ENCODE data around the gene ASTN2. TPM values are rescaled to one million over a fixed set of nuclear protein-coding genes. Genes with fewer than 3 reads are reported as not detected.
"Not testable (repeated sequence)": the region's sequence is repeated elsewhere in the genome, so short reads cannot be mapped to it uniquely, and the experiment has no call there.

Gene ASTN2
- total RNA-seq, 1 donor from 2014 or later = 2.1 TPM

DNA sequence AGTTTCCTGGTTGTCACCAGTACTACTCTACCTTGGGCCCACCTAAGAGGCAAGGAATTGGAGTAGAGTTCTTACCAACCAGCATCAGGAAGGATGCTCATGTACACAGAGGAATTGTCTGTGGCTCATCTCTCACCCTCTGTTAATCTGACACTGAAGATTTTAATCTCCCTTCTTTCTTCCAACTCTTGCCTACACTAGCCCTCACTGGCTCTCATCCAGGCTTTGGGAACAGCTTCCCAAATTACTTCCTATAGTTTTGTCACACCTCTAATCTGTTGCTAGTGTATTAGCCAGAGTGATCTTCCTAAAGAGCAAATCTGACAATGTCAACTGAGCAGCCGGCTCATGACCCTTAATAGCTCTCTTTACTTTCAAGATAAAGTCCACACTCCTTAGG, 946.5 kb downstream of the ASTN2 start:
- no peak for DNase-seq (ENCODE audit: low read depth, low spot score)

DNA sequence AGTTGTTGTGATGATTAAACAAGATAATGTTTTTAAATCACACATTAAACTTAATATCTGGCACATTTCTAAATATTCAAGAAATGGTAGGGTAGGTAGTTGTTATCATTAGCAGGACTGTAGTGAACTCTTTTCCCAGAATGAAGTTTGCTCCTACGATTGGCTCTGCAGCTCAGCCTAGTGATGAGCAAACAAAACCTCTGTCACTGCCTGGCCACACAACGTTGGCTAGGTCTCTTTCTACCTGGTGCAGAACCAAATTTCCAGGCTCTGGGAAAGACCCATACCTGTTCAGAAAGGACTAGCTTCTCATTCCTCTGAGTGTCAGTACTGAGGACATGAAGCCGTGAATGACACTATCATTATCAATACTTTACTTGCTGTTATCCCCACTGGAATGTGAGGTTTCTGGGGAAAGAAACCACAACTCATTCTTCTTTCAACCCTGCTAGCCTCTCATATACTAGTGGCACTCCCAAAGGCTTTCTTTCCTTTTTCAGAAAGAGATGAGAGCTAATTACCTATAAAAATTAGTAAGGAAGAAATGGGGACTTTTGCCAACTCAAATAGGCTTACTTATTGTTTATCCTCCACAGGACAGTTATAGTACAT, 947.0 kb downstream of the ASTN2 start:
- DNase-seq (ENCODE audit: low read depth, low spot score) = no peak

DNA sequence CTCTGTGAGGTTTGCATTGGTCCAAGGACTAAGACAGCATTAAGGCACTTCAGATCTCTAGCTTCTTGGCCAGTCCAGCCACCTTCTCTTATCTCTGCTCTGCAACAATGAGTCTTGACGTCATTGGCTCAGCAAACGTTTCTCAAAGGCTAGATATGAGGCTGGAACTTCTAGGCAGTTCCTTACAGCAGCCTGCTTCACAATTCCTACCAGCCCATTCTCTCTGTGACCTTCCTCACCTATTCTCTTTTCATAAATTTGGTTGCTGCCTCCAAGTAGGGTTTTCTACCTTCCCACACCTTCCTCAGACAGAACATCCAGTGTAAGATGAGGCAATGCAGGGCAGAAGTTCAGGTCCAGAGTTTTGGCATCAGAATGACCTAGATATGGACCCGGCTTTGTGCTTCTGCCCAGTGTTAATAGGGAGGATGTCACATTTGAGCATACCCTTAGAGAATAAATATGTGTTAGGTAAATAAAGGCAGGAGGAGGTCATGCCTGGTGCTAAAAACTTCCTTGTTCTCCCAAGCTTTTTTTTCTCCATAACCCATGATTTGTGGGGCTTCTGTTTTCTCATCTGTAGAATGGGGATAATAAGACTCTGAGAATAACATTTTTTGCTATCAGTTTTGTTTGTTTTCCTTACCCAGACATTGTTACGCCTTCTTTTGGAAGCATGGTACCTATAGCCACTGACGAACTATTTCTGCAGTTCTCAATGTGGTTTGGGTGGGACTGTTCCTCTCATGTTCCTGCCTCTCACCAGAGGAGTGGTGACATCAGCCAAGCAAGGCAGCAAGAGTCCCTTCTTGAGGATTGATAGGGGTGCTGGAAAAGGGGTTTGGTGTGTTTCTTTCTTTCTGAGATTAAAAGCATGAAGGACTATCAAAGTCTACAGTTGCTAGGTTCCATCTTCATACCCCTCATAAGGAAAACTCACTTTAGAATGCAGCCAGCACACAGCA, 948.3 kb downstream of the ASTN2 start:
- no peak for DNase-seq (ENCODE audit: low read depth, low spot score)

DNA sequence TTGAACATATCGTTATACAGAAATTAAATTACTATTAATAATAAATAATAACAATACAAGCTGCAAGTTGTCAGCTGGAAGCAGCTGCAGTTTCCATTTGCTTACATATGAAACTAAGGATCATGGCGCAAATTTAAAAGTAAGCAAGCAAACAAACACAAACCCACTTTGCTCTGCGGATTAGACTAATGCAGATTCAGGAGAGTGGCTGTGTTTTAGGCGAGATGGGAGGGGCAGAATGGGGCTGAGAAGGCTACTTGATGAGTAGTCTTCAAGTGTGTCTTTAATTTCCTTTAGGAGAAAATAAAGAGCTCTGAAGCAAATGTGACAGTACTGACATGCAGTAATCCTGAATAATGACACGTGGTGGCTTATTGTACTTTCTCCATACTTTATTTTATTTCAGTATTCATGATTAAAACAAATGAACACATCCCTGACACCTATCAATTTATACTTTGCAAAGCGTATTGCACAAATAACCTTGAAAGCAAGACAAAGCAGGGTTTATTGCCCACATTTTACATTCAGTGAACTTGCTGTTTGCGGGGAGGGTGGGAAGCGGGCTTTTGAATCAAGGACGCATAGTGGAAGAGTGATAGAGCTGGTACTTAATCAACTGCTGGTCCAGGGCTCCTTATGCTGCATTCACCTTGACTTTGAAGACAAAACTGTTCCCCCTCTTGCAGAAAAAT, 949.1 kb downstream of the ASTN2 start:
- DNase-seq (ENCODE audit: low read depth, low spot score) = no peak

DNA sequence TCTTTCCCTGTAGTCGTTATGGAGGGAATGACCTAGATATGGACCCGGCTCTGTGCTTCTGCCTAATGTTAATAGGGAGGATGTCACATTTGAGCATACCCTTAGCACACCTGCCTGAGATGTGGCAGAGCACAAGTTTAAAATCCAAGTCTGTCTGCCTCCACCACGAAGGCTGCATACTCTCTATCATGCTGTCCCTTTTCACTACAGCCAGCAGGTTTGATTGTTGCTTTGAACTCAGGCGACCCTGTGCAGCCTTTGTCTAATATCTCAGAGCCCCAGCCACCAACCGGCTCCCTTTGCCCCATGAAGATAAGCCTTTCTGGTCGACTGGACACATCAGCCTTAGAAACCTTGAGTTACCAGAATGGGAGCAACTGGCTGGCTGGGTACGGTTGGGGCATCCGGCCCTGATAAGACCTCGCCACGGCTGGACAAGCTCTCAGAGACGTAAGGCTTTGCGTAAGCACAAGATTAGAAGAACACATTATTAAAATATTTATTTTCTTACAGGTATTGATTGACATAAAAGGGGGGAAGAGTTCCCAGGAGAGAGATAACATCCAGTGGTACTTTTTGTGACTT, 949.8 kb downstream of the ASTN2 start:
- DNase-seq (ENCODE audit: low read depth, low spot score) = no peak

DNA sequence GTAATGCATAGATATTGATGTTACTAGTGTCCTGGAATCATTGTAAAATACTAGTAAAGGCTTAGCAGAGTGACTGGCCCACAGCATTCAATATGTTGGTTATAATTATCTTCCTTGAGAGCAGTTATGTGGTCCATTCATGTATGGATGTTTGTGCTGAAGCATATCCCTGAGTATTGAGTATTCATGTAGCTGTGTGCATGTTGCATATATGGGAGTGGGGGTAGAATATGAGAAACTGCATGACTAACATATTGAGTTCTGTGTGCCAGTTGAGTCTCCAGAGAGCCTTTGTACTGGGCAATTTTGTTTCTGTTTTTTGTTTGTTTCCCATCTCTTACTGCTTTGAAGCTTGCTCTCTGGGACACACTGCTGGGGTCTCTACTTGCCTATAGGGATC, 950.4 kb downstream of the ASTN2 start:
- DNase-seq (ENCODE audit: low read depth, low spot score) = no peak

DNA sequence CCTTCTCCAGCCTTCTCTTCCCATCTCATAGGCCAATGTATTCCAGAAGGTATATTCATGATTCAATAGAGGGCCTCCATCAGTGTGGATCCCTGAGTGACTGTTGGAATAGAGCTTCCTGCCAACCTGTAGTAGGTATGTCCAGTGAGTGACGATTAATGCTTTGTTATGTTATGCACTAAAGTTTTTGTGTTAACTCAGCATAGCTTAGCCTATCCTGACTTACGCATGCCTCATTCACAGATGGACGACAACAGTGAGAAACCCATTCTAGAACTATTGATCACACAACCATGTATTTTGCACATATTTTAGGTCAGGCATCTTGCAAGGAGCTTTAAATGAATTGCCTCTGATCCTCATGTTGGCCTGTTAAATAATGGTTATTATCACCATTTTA, 953.2 kb downstream of the ASTN2 start:
- no peak for DNase-seq (ENCODE audit: low read depth, low spot score)

DNA sequence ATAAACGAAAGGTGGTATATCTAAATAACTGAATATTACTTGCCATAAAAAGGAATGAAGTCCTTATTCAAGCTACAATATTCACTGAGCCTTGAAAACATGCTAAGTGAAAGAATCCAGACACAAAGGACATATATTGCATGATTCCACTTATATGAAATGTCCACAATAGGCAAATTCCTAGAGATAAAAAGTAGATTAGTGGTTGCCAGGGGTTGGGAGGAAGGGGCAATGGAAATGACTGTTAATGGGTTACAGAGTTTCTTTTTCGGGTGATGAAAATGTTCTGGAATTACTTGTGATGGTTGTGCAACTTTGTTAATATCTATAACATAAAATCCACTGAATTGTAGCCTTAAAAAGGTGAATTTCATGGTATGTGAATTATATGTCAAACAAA, 954.8 kb downstream of the ASTN2 start:
- DNase-seq (ENCODE audit: low read depth, low spot score) = no peak

DNA sequence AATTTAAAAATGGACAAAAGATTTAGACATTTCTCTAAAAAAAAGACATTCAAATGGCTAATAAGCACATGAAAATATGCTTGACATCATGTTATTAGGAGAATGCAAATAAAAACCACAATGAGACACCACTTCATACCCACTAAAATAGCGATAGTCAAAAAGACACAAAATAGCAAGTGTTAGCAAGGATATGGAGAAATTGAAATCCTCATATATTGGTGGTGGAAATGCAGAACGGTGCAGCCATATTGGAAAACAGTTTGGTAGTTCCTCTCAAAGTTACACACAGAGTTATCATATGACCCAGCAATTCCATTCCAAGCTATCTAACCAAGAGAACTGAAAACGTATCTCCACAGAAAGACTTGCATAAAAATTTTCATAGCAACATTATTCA, 955.3 kb downstream of the ASTN2 start:
- no peak for DNase-seq (ENCODE audit: low read depth, low spot score)

DNA sequence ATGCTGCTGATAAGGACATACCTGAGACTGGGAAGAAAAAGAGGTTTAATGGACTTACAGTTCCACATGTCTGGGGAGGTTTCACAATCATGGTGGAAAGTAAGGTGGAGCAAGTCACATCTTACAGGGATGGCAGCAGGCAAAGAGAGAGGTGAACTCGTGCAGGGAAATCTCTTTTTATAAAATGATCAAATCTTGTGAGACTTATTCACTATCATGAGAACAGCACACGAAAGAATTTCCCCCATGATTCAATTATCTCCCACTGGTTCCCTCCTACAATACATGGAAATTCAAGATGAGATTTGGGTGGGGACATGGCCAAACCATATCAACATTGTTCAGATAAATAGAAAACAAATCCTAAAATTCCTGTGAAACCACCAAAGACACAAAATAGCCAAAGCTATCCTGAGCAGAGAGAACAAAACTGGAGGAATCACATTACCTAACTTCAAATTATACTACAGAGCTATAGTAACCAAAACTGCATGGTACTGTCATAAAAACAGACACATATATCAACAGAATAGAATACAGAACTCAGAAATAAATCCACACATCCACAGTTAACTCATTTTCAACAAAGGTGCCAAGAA, 958.3 kb downstream of the ASTN2 start:
- DNase-seq (ENCODE audit: low read depth, low spot score) = no peak

DNA sequence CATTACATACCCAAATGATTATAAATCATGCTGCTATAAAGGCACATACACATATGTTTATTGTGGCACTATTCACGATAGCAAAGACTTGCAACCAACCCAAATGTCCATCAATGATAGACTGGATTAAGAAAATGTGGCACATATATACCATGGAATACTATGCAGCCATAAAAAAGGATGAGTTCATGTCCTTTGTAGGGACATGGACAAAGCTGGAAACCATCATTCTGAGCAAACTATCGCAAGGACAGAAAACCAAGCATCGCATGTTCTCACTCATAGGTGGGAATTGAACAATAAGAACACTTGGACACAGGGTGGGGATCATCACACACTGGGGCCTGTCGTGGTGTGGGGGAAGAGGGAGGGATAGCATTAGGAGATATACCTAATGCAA, 960.3 kb downstream of the ASTN2 start:
- not testable (repeated sequence) for DNase-seq (ENCODE audit: low read depth, low spot score)

DNA sequence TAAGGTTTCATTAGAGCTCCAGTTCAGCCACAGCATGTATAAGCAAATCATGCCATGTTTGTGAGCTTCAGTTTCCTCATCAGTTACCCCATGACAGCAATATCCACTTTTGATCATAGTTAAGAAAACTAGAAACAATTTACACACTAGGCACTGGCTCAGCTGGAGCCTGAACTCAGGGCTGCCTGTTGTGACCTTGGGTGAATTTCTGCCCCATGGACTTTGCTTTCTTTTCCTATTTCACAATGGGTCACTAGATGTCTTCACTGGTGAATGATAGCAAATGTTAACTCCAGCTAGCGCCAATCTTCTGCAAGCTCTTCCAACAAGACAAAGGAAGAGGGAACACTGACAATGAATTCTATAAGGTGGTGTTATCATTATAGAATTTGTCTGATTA, 961.1 kb downstream of the ASTN2 start:
- DNase-seq (ENCODE audit: low read depth, low spot score) = no peak

DNA sequence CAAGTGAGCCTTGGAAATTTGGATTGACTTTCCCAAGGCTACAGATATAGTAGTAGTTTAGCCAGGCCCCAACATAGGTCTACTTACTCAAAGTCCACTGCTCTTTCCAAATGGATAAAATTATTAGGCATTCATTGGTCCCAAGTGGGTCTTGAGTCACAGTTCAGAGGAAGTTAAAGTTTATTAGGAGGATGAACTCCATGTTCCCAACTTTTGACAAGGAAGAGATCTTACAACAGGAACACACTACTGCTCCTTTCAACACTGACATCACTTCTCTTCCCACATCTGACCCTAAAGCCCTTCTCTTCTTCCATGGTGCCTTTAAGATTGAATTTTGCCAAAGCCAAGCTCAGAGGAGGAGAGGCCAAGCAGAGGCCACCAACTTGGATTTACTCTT, 962.2 kb downstream of the ASTN2 start:
- DNase-seq (ENCODE audit: low read depth, low spot score) = no peak

DNA sequence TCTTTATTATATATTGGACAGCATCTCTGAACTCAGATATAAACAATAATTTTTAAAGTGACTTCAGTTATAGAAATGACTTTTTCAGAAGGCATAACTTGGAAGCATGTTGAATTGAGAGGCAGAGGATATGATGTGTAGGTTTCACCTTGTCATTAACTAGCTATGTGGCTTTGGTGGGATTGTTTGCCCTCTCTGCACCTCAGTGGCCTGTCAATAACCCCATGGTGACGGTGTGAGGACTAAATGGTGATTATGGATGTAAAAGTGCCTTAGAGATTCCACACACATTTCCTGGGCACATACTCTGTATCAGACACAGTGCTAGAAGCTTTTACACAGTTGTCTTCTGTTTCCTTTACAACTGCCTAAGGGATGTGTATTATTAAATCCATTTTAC, 962.6 kb downstream of the ASTN2 start:
- no peak for DNase-seq (ENCODE audit: low read depth, low spot score)

DNA sequence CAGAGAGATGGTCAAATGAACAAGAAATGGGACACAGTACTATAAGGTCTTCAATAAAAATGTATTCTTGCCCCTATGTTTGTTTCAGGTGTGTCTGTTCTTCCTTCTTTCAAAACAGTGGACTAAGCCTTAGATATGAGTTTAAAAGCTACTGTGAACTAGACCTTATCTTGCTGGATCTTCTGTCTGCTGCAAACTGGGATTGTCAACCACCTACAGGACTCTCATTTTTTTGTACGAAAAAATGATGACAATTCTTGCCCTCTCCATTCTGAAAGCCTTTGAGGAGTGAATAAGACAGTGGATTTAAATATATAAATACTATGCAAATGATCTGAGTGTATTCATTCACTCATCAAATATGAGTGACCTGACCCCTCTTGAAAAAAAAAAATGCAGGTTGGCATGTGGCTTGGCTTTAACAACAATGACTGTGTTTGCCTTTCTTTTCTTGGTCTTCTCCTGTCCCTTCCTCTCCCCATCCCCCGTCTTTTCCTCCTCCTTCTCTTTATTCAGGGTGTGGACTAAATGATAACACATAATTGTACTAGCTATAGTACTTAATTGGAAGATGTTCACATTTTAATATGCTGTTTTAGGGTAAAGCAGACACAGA, 963.2 kb downstream of the ASTN2 start:
- no peak for DNase-seq (ENCODE audit: low read depth, low spot score)

DNA sequence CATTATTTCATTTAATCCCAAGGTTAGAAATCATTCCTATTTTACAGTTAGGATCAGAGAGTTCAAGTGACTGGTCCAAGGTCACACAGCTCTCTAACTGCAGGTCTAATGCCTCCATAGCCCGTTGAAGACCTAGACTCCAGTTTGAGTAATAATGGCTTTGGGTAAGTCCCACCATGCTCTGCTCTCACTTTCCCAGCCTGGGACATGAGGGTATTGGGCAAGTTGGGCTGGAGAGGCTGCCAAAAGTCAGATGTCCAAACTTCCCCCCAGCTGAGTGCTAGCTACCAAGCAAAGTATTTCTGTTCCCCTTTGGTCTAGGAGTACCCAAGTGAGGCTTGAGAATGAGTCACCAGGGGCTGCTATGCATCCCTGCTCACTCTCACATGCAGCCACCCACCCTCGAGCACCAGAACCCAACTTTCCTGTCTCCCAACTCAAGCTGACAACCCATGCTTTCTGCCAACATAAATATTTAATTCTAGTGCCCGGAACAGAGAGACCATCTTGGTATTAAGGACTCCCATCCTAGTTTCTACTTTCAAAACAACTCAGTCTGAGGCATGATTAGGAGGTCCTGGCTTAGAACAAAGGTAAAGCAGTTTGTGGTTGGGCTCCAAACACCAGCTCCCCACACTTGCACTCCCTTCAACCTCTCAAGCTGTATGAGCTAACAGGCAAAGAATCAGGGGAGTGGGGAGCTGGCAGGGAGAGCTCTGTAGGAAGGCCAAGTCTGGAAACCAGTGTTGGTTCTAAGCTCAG, 964.3 kb downstream of the ASTN2 start:
- DNase-seq (ENCODE audit: low read depth, low spot score) = no peak

DNA sequence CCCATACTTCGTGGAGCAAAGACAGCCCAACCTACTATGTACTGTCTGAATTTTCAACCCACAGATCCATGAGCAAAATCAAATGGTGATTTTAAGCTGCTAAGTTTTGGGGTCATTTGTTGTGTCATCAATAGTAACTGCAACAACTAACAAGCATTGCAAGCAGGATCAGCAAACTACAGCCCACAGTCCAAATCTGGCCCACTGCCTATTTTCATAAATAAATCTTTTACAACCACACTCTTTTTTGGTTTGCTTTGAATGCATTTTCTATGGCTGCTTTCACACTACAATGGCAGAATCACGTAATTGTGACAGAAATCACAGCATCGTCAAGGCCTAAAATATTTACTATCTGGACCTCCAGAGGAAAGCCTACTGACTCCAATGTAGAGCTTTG, 964.9 kb downstream of the ASTN2 start:
- DNase-seq (ENCODE audit: low read depth, low spot score) = no peak

DNA sequence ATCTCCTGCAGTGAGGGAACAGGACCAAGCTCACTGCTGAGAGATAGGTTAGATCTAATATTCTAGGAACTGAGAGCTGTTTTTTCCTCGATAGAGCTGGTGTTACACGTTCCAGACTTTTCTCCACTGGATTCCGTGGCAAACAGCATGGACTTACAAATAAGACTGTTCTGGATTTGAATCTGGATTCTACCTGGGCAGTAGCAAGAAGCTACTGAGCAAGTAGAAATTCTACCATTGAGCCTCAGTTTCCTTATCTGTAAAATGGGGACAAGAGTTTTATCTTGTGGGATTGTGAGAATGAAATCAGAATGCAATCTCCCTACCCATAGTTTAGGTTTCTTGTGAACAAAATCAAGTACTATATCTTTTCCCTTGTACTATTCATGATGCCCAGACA, 966.4 kb downstream of the ASTN2 start:
- no peak for DNase-seq (ENCODE audit: low read depth, low spot score)

DNA sequence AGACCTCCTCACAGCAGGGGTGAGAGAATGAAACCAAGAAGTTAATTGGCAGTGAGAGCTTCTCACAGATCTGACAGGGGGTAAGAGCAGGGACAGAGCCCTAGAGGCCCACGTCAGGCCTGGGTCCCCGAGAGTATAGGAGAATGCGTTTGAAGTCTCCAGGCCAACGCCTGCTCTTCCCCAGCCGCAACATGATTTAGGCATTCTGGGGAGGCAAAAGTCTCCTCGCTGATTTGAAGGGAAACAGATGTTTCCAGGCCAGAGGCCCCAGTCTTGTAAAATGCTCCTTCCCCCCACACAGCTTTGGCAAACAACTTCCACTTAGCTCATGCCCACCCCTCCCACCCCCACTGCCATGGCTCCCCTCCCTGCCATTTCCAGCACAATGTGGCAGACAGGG, 966.9 kb downstream of the ASTN2 start:
- no peak for DNase-seq (ENCODE audit: low read depth, low spot score)

DNA sequence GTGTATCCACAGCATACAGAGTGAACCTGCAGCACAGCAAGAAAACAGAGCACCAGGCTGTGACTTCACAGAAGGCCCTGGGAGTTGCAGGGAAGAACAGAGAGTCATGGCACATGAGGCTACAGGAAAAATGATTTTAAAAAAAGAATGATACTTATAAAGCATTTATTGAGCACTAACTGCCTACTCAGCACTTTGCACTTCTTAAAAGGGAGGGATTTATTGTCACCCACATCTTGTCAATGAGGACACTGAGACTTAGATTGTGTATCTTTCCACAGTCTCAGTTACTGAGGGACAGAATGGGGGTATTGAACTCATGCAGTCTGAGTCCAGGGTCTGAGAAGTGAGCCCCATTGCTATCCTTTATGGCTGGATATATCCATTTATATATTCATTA, 972.3 kb downstream of the ASTN2 start:
- no peak for DNase-seq (ENCODE audit: low read depth, low spot score)
